ENCODE measurements around the gene TDRKH.
A peak's percentile ranks its signal among the peaks of the same experiment; 100 is the strongest.

The TDRKH gene

GRCh38 chr1:151800830-151801229, 10.5 kb upstream of the TDRKH start:
- POLR2A ChIA-PET (ENCODE audit: low non-redundant PET) = no interaction called here
- DNase-seq (ENCODE audit: low spot score) = no peak
- CTCF ChIA-PET = no interaction called here
- TF ChIP-seq, protein P1, sequence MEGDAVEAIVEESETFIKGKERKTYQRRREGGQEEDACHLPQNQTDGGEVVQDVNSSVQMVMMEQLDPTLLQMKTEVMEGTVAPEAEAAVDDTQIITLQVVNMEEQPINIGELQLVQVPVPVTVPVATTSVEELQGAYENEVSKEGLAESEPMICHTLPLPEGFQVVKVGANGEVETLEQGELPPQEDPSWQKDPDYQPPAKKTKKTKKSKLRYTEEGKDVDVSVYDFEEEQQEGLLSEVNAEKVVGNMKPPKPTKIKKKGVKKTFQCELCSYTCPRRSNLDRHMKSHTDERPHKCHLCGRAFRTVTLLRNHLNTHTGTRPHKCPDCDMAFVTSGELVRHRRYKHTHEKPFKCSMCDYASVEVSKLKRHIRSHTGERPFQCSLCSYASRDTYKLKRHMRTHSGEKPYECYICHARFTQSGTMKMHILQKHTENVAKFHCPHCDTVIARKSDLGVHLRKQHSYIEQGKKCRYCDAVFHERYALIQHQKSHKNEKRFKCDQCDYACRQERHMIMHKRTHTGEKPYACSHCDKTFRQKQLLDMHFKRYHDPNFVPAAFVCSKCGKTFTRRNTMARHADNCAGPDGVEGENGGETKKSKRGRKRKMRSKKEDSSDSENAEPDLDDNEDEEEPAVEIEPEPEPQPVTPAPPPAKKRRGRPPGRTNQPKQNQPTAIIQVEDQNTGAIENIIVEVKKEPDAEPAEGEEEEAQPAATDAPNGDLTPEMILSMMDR (conservative IDR thresholded peaks at IDR 0.05; ENCODE audit: low read depth) = no peak
- no peak overlapping the region for H3K27ac ChIP-seq

- TF ChIP-seq, protein P1 (conservative IDR thresholded peaks at IDR 0.05; ENCODE audit: low read depth) = no peak
- DNase-seq (ENCODE audit: low spot score) = no peak
- no peak overlapping the region for H3K27ac ChIP-seq
- ChIA-PET POLR2A (ENCODE audit: low non-redundant PET) (no interaction called here), CTCF (interaction anchor here (0.6 to 1.3 kb wide), 2 partner anchors 8 to 731 kb away, joined by 3 to 4 read pairs; no protein-coding TSS in a partner anchor)
These were observed 9.1 kb upstream of the TDRKH start for GRCh38 chr1:151799179-151800022.

GRCh38 chr1:151798571-151798970, 8.3 kb upstream of the TDRKH start:
- CTCF ChIA-PET = interaction anchor here (0.6 to 1.3 kb wide), 2 partner anchors 8 to 730 kb away, joined by 3 to 4 read pairs; no protein-coding TSS in a partner anchor
- TF ChIP-seq, protein P1 (conservative IDR thresholded peaks at IDR 0.05; ENCODE audit: low read depth) = no peak
- no peak overlapping the region for H3K27ac ChIP-seq
- DNase-seq (ENCODE audit: low spot score) = no peak
- POLR2A ChIA-PET (ENCODE audit: low non-redundant PET) = no interaction called here

- ChIA-PET CTCF (interaction anchor here (0.8 to 1.1 kb wide), 3 partner anchors 13 to 84 kb away, joined by 3 to 5 read pairs (median 4); no protein-coding TSS in a partner anchor), POLR2A (ENCODE audit: low non-redundant PET) (no interaction called here)
- TF ChIP-seq, protein P1 (conservative IDR thresholded peaks at IDR 0.05; ENCODE audit: low read depth) = no peak
- peak; percentile 33 for DNase-seq (ENCODE audit: low spot score)
- peak overlapping the region; percentile 72 for H3K27ac ChIP-seq
These were observed 796 bp upstream of the TDRKH start for GRCh38 chr1:151790940-151791651.

DNA sequence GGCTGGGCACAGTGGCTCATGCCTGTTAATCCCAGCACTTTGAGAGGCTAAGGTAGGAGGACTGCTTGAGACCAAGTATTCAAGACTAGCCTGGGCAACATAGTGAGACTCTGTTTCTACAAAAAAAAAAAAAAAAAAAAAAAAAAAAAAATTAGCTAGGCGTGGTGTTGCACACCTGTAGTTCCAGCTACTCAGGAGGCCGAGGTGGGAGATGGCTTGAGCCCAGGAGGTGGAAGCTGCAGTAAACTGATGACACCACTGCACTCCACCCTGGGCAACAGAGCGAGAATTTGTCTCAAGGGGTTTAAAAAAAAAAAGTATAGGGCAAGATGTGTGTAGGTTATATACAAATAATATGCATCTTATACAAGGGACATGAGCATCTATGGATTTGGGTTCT, 2.6 kb downstream of the TDRKH start:
- ChIA-PET CTCF (interaction anchor here (1.3 kb wide), 1 partner anchor 12 kb away, joined by 3 read pairs; no protein-coding TSS in a partner anchor), POLR2A (ENCODE audit: low non-redundant PET) (no interaction called here)
- H3K27ac ChIP-seq = no peak overlapping the region
- DNase-seq (ENCODE audit: low spot score) = no peak
- TF ChIP-seq, protein P1 (conservative IDR thresholded peaks at IDR 0.05; ENCODE audit: low read depth) = no peak

- POLR2A ChIA-PET (ENCODE audit: low non-redundant PET) = no interaction called here
These were observed 6.5 kb downstream of the TDRKH start for GRCh38 chr1:151783796-151784195.

More at GRCh38 chr1:151783796-151784195, 6.5 kb downstream of the TDRKH start:
- DNase-seq (ENCODE audit: low spot score) = no peak
- TF ChIP-seq, protein P1 (conservative IDR thresholded peaks at IDR 0.05; ENCODE audit: low read depth) = no peak
- no peak overlapping the region for H3K27ac ChIP-seq
- CTCF ChIA-PET = no interaction called here

Data from RWPE1 (cell line).